Activated CD8-positive, alpha-beta memory T cell treated with anti-CD3 and anti-CD28 coated beads, Interleukin-2, amount 50 U/mL, for 1 hour (primary cell): Measurements from ENCODE around the gene EYS.
"Not testable (repeated sequence)": the region's sequence is repeated elsewhere in the genome, so short reads cannot be mapped to it uniquely, and the experiment has no call there.

Experiments
- DNase-seq: peaks from one replicate; pipeline ENCODE4 v3.0.0-alpha.2; 2020; ENCODE audit errors: extremely low read depth

Gene EYS

DNA sequence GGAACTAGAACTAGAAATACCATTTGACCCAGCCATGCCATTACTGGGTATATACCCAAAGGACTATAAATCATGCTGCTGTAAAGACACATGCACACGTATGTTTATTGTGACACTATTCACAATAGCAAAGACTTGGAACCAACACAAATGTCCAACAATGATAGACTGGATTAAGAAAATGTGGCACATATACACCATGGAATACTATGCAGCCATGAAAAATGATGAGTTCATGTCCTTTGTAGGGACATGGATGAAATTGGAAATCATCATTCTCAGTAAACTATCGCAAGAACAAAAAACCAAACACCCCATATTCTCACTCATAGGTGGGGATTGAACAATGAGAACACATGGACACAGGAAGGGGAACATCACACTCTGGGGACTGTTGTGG lies 1968.8 kb downstream of the EYS start:
- DNase-seq: not testable (repeated sequence)

DNA sequence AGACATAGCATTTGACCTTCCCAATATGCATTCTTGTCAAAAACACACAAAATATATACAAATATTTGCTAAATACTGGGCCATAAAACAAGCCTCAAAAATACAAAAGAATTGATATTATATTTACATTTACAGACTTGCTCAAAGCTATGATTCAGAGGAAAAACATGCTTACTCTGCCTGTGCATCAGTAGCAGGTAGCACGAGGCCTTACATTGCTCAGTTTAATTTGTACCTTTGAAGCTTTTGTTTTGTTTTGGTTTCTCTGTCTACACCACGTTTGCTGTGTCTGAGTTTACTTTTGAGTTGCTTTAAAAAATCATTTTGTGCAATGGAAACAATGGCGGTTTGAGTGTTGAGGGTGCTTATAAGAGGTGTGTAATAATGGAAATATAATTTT lies 1972.1 kb downstream of the EYS start:
- DNase-seq: no peak

DNA sequence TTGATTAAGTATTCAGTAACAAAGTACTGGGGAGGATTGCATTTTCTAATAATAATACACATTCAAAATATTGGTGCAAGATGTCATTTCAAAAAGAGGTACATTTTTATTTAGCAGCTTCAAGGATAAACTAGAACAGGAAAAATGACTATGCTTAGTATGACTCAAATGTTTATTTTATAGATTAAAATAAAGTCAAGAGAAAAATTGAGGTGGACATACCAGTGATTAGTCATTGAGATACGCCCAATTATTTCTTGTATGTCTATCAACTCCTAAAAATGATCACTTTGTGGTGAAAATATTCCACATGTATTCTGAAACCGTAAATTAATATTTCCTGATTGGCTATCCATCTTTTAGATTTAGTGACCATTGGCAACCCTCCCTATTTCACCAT lies 1974.7 kb downstream of the EYS start:
- DNase-seq: no peak

DNA sequence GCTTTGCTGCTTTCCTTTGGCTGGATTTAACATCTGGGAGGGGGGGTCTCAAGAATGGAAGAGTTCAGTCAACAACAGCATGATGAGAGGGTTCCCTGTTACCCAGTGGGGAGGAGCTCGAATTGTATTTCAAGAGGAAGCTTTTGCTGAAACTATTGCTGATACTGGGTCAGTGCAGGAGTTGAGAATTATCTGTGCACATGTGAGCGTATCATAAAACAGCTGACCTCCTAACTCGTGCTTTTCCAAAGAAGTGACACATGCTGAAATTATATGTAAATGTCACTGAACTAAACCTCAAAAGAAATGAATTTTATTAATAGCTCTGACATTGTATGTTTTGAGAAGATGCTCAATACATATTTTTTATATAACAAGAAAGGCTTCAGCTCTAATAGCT lies 1975.1 kb downstream of the EYS start:
- no peak for DNase-seq

DNA sequence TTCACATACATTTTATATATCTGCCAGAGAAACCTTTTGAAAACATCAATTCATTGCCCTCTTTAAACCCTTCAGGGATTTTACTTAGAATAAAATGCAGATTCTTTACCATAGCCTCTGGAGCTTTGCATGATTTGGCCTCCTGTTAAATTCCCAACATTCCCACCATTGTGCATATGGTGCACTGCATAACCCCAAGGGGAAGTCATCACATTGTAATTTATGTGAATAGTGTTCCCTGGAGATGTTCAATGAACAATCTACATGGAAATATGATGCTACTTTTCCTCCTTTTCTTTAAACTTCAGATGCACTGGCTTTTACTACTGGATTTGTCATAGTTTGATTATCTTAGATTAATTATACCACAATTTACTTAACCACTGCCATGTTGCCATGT lies 1976.7 kb downstream of the EYS start:
- no peak for DNase-seq

DNA sequence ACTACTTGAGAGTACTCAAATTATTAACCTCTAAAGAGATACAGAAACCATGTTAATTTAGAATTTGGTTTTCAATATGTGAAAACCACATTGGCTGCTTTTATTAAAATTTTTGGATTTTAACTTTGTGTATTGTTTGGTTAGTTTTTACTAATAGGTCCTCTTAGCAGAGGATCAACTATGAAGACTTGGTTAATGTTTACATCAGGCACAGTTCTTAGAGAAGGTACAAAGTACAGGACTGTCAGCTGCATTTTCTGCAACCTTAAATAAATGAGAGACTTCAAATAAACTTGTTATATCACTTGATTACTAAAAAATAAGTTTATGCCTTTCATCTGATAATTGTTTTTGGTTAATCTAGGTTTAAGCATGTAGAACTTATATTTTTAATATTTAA lies 1982.3 kb downstream of the EYS start:
- no peak for DNase-seq

DNA sequence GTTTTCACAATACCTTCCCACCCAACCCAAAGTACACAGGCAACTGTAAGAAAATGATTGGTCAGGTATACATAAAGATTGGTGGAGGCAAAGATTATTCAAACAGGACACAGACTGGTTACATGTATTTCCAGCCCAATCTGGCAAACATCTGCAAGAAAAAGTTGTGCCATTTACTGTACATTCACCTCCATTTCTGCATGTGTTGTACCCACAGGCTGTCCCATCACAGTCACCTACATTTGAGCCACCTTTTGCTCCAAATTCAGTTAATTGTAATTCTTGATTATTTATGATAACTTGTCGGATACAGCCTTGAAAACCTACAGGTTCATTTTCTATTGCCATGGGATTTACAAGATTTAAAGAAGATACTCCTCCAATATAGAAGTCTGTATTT lies 1985.8 kb downstream of the EYS start:
- DNase-seq: no peak

DNA sequence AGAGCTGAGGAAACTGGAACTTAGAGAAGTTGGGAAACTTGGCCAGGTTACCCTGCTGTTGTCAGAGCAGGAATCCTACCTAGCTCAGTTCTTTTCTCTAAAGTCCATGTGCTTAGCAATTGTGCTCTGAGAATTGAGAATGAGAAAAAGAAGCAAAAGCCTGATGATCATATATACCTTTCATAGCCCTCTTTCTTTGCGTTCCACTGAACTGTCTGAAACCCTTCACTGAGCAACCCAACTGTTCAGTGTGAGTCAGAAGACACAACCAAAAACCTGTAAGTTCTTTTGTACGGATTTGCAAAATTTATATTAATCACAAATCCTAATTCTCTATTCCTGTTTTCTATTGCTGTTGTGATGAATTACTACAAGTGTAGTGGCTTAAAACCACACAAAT lies 1990.9 kb downstream of the EYS start:
- DNase-seq: no peak

DNA sequence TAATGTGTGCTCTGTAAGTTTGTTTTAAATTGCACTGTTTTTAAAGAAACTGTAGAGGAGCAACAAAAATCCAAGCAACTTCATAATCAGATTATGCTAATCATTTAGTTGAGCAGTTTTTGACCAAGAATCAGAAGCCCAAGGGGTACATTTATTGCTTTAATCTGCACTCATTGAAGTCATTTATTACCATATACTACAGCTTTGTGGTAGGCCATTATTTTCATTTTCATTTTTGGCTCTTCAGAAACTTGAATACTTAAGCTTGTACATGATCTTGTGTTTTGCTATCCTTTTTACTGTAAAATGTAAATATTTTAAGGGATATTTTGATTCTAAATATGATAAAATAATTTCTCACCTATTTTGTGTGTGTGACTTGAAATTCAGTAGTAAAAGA lies 1992.9 kb downstream of the EYS start:
- DNase-seq: no peak

DNA sequence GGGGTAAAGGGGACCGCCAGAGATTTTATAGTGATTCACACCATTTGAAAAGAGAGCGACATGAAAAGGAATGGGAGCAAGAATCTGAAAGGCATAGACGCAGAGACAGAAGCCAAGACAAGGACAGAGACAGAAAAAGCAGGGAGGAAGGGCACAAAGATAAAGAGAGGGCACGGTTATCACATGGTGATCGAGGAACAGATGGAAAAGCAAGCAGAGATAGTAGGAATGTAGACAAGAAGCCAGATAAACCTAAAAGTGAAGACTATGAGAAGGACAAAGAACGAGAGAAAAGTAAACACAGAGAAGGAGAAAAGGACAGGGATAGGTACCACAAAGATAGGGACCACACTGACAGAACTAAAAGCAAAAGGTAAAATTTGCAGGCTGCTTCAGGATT lies 1993.7 kb downstream of the EYS start:
- no peak for DNase-seq

DNA sequence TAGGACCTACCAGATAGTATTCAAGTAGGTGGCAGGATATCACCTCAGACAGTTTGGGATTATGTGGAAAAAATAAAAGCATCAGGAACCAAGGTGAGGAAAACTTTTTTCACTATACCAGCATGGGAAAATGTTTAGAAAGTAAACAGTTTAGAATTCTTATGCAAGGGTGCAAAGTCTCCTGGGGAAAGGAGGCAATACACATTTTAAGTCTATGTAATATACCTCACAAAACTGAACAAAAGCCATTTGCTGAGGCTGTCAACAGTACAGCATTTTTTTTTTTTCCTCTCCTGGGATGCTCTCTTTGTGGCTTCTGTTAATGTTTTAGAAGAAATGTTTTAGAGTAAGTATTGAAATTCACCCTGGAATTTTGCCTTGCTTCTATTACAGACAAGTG lies 1997.9 kb downstream of the EYS start:
- DNase-seq: no peak

DNA sequence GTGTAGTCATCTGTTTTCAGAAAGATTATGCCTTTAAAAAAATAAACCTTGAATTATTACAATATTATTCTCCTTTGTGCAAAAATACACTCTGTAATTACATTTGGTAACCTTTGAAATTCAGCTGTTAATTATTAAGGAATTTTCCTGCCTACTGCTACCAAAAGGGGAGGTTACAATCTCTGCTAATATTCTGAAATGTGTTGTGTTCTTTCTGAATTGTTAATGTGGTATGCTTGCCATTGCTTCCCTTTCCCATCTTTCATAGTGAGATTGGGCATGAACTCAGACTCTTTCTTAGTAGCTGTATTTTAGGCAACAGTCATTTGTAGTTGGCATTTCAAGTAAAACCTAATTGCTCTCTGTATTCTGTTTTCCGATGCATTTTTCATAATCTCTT lies 1998.4 kb downstream of the EYS start:
- no peak for DNase-seq

DNA sequence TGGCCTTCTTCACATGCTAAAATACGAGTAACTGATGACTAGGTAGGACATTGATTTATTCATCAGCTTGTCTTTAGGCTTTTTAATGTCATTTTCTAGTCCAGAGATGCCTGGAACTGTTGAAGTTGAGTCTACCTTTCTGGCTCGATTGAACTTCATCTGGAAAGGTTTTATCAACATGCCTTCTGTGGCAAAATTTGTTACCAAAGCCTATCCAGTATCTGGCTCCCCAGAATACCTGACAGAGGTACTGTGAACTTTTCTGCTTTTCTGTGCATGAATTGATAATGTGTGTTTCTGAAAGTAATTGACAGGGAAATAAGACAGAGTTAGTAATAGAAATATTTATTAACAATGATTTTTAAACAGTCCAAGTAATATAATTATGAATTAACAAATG lies 2000.4 kb downstream of the EYS start:
- no peak for DNase-seq

DNA sequence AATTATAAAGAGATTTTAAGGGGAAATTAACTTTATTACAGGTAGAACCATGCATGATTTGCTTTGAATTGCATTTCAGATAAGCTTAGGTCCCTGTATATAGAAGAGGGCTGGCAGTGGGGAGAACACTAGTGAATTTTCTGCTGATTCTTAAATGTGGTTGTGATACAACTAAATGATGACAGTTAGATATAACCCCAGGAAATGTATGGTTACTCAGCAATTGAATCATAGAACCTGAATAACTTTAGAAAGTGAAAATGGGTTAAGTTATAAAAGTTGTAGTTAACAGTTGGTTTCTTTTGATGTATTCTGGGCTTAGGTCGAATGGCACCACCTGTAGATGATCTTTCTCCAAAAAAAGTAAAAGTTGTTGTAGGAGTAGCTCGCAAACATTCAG lies 2001.3 kb downstream of the EYS start:
- no peak for DNase-seq

DNA sequence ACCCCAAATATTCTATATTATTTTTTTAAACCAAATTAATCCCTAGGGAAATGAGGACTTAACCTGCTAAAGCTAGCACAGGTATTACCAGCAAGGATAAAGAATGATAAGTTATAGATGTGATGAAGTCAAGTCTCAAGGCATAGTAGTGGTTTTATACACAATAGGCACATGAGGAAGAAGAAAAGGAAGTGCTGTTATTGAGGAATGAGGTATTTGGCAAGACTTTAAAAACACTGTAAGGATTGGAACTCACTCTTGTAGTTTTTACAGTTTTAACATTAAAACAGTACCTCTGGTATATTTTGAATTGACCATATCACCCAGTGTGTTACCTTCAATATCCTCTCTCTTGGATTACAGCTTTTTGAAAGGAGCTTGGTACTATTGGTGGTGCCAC lies 2016.8 kb downstream of the EYS start:
- no peak for DNase-seq

DNA sequence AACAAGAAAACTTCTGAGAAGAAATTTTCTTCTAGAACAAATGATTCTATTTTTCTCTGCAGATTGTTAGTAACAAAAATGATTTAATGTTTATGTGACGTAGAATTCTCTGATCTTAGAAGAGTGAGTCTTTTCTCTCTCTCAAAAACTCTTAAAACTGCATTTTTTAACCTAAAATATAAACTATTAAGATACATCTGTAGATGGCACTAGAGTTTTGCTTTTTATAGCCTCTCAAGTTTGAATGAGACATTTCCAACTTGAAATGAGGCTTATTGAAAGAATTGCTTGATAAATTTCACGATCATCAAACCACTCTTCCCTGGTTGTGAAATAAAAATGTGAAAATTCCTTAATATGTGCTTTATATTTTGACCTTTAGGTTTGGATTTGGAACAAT lies 2017.6 kb downstream of the EYS start:
- DNase-seq: no peak

DNA sequence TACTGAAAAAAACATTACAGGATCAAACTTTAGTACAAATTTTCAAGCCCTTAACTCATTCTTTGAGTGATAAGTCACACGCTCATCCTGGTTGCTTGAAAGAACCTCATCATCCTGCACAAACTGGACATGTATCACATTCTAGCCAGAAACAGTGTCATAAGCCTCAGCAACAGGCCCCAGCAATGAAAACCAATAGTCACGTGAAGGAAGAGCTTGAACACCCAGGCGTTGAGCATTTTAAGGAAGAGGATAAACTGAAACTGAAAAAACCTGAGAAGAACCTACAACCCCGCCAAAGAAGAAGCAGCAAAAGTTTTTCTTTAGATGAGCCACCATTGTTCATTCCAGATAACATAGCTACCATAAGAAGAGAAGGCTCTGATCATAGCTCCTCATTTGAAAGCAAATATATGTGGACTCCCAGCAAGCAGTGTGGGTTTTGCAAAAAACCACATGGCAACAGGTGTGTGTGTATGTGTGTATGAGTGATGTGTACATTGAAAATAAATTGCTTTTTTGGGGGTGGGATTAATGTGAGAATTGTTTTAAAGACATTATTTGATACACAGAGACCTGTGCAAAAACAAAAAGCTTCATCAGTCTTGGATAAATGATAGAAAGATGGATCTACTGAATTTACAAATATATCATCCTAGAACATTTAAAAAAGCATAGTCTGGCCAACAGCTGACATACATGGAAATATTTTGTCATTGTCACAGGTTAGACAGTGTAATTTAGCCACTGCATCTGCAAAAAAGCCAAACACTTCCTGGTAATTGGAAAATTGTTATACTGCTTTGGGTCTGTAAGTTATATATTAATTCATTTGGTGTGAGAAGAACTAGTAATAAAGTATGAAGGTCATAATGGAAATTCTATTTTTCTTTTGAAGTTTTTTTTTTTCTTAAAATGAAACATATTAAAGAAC lies 2021.3 kb downstream of the EYS start:
- no peak for DNase-seq

DNA sequence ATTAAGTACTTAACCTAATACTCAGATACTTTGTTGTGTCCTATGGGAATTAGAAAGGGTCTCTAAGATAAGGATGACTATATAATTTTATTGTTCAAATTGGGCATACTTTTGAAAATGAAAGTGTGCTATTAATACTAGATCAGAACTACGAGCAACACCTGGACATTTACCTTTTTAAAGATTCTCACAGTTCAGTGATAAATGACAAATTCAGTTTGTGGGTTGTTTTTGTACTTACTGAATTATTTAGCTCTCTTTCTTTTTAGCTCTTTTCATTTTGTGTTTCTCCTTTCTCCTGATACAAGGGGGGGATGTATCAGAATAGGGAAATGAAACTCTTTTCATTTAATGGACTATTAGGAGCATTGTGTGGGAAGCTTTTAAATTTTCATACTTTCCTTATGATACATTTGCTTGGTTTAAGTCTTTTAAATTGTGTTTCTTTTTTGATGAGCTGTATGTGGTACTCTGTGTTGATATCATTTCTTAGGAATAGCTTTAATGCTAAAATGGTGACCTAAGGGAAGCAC lies 2023.9 kb downstream of the EYS start:
- DNase-seq: no peak

DNA sequence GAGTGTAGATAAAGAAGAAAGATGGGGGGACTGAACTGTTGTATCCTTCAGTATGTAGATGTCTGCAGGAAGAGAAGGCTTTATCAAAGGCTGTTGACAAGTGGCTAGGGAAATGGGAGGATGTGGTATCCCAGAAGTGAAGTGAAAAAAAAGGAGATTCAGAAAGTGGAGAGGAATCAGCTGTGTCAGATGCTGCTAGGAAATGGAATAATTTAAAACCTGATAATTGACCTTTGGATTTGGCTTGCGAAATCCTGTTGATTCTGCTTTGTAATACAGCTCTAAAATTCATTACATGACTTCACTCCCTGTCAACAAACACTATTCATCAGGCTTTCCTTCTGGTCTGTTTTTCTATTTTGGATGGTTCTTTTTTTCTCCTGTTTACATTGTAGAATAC lies 2029.7 kb downstream of the EYS start:
- no peak for DNase-seq

DNA sequence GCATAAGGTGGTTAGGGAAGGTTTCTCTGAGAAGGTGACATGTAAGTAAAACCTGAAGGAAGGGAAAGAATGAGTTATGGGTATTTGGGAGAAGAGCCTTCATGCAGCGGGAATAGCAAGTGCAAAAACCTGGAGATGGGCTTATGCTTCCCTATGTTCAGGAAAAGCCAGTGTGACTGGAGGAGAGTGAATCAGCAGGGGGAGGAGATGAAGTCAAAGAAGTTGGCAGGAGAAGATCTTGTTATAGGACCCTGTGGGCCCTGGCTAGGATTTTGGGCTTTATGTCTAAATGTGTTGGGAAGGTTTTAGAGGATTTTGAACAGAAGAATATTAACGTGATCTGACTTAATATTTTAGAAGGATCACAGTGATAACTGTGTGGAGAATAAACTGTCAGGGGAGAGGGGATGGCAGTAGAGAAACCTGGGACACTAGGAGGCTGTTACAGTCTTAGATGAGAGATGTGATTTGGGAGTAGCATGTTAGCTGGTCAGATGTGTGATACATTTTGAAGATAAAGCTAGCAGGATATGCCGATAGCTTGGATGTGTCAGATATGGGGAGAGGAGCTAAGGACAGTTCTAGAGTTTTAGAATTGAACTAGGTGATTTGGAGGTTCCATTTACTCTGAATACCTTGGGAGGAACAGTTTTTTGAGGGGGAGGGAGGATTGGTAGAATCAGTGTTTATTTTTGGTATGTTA lies 2030.5 kb downstream of the EYS start:
- no peak for DNase-seq

DNA sequence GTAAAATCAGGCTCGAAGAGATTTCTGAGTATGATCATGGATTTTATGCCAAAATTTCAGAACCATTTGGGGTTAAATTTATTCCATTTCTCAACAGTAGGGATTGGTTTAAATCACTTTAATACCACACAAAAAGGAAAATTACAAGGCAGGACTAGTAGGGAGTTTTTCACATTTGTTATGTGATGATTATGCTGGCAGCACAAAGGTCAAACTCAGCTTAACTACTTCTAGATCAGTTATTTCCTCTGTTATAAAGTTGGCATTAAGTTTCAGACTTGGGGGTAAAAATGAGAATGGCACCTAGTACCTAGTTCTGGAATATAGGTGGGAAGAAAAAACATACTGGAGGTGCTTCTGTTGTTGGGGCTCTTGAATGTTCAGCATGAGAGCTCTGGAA lies 2031.9 kb downstream of the EYS start:
- DNase-seq: no peak

DNA sequence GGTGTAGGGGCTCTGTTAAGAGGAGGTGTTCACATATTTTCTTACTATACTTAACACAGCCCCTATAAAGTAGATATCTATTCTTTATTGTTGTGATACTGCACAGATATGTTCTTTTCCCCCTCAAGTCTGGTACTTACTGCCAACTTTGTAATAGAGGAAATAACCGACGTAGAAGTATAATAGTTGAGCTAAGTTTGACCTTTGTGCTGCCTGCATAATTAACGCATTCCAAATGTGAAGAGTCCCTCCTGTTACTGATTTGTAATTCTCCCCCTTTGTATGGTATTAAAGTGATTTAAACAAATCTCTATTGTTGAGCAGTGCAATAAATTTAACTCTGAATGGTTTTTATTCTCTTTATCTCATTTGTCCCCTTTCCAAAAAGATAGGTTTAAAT lies 2032.4 kb downstream of the EYS start:
- no peak for DNase-seq

DNA sequence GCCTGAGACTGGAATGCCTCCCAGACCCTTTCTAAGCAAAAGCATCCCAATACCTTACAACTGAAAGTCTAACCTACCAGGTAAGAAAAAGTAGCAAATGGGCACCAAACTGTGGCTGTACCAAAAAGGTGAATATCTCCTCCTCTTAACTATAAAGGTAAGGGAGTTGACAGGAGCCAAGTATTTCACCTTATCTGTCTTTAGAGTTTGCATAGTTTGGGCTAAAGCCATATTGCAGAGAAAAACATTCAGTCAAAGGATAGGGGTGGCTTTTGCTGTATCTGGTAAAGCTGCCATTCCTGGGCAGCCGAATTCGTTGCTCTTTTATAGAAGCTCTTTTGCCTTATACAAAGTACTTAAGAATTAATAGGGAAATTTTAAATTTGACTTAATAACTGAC lies 2033.3 kb downstream of the EYS start:
- no peak for DNase-seq
